ENCODE results near the gene TCEA2. TPM values are rescaled to one million over a fixed set of nuclear protein-coding genes. Genes with fewer than 3 reads are reported as not detected.
A peak's percentile ranks its signal among the peaks of the same experiment; 100 is the strongest.

Gene TCEA2
- total and polyA plus RNA-seq, 2 of the 13 experiments (the other 11 are each of a cell fraction or from before 2014, with no cell fraction given) = 28.1 to 33.7 TPM

DNA sequence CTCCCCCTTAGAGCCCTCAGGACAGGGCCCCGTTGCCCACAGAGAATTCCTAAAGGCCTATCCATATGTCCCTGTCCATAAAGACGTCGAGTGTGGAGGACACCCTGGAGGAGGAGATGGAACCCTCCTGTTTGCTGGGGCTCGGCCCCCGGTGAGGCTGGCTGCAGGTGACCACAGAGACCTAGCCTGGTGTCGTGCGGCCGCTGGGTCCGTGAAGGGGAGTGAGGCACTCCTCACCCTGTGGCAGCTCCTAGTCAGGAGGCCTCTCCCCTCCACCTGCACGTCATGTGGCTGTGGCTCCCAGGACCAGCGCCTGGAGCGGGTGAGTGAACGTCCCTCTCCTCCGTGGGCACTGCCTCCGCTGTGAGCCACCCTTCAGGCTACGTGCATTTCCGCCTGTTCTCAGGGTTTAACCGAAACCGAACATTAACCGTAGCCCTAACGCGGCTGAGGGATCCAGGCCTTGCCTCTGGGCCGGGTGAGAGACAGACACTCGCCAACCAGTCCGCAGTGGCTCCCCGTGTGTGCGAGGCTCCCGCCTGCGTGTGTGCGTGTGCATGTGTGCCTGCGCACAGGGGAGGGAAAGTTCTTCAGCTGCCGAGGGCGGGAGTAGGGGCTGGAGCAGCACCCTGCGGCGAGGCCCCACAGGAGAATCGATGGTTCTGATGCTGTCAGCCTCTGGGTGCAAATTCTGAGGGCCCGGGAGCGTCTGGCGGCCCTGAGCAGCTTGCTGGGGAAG, 5.9 kb upstream of the TCEA2 start (continued):
- TF ChIP-seq, protein P1, sequence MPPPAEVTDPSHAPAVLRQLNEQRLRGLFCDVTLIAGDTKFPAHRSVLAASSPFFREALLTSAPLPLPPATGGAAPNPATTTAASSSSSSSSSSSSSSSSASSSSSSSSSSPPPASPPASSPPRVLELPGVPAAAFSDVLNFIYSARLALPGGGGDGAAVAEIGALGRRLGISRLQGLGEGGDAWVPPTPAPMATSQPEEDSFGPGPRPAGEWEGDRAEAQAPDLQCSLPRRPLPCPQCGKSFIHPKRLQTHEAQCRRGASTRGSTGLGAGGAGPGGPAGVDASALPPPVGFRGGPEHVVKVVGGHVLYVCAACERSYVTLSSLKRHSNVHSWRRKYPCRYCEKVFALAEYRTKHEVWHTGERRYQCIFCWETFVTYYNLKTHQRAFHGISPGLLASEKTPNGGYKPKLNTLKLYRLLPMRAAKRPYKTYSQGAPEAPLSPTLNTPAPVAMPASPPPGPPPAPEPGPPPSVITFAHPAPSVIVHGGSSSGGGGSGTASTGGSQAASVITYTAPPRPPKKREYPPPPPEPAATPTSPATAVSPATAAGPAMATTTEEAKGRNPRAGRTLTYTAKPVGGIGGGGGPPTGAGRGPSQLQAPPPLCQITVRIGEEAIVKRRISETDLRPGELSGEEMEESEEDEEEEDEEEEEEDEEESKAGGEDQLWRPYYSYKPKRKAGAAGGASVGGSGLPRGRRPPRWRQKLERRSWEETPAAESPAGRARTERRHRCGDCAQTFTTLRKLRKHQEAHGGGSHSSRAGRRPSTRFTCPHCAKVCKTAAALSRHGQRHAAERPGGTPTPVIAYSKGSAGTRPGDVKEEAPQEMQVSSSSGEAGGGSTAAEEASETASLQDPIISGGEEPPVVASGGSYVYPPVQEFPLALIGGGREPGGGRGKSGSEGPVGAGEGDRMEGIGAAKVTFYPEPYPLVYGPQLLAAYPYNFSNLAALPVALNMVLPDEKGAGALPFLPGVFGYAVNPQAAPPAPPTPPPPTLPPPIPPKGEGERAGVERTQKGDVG (CRISPR knock-in tag; IDR thresholded peaks at IDR 0.05; ENCODE audit: borderline replicate concordance) = peak; percentile 100
- no peak for TF ChIP-seq HNRNPK (IDR thresholded peaks at IDR 0.05; ENCODE audit: low read depth, low read length, poor library complexity, severe bottlenecking)
- TF ChIP-seq CENPT (CRISPR knock-in tag; IDR thresholded peaks at IDR 0.05; ENCODE audit: low read depth) = no peak; the same call in 1 of the 2 replicates
- TF ChIP-seq POLR2AphosphoS5 (IDR thresholded peaks at IDR 0.05; ENCODE audit: low read depth, low read length) = no peak
- TF ChIP-seq, protein P2, sequence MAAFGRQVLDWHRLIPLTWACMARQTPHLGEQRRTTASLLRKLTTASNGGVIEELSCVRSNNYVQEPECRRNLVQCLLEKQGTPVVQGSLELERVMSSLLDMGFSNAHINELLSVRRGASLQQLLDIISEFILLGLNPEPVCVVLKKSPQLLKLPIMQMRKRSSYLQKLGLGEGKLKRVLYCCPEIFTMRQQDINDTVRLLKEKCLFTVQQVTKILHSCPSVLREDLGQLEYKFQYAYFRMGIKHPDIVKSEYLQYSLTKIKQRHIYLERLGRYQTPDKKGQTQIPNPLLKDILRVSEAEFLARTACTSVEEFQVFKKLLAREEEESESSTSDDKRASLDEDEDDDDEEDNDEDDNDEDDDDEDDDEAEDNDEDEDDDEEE (CRISPR knock-in tag; IDR thresholded peaks at IDR 0.05) = 0 out of 2 replicates have a peak, but pooled peaks have one; percentile 74
- TF ChIP-seq ATRX (CRISPR knock-in tag; IDR thresholded peaks at IDR 0.05; ENCODE audit: borderline replicate concordance) = no peak
- TF ChIP-seq MBNL3 (CRISPR knock-in tag; conservative IDR thresholded peaks at IDR 0.05) = no peak
- TF ChIP-seq TP53 (CRISPR knock-in tag; conservative IDR thresholded peaks at IDR 0.05) = no peak
- TF ChIP-seq, protein P3, sequence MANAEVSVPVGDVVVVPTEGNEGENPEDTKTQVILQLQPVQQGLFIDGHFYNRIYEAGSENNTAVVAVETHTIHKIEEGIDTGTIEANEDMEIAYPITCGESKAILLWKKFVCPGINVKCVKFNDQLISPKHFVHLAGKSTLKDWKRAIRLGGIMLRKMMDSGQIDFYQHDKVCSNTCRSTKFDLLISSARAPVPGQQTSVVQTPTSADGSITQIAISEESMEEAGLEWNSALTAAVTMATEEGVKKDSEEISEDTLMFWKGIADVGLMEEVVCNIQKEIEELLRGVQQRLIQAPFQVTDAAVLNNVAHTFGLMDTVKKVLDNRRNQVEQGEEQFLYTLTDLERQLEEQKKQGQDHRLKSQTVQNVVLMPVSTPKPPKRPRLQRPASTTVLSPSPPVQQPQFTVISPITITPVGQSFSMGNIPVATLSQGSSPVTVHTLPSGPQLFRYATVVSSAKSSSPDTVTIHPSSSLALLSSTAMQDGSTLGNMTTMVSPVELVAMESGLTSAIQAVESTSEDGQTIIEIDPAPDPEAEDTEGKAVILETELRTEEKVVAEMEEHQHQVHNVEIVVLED (CRISPR knock-in tag; IDR thresholded peaks at IDR 0.05; ENCODE audit: borderline replicate concordance) = no peak; the same call in 1 of the 2 replicates
- TF ChIP-seq TOE1 (CRISPR knock-in tag; IDR thresholded peaks at IDR 0.05) = no peak
- TF ChIP-seq, protein P4, sequence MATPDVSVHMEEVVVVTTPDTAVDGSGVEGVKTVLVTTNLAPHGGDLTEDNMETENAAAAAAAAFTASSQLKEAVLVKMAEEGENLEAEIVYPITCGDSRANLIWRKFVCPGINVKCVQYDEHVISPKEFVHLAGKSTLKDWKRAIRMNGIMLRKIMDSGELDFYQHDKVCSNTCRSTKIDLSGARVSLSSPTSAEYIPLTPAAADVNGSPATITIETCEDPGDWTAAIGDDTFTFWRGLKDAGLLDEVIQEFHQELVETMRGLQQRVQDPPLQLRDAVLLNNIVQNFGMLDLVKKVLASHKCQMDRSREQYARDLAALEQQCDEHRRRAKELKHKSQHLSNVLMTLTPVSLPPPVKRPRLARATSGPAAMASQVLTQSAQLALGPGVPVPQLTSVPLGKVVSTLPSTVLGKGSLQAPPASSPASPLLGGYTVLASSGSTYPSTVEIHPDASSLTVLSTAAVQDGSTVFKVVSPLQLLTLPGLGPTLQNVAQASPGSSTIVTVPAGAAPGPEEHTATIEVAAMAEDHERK (CRISPR knock-in tag; IDR thresholded peaks at IDR 0.05; ENCODE audit: low read depth) = no peak
- TF ChIP-seq HOXA7 (CRISPR knock-in tag; IDR thresholded peaks at IDR 0.05) = no peak
- no peak; the same call in 1 of the 2 replicates for TF ChIP-seq ZNF660 (CRISPR knock-in tag; IDR thresholded peaks at IDR 0.05; ENCODE audit: borderline replicate concordance, low read depth)
- TF ChIP-seq, protein P5, sequence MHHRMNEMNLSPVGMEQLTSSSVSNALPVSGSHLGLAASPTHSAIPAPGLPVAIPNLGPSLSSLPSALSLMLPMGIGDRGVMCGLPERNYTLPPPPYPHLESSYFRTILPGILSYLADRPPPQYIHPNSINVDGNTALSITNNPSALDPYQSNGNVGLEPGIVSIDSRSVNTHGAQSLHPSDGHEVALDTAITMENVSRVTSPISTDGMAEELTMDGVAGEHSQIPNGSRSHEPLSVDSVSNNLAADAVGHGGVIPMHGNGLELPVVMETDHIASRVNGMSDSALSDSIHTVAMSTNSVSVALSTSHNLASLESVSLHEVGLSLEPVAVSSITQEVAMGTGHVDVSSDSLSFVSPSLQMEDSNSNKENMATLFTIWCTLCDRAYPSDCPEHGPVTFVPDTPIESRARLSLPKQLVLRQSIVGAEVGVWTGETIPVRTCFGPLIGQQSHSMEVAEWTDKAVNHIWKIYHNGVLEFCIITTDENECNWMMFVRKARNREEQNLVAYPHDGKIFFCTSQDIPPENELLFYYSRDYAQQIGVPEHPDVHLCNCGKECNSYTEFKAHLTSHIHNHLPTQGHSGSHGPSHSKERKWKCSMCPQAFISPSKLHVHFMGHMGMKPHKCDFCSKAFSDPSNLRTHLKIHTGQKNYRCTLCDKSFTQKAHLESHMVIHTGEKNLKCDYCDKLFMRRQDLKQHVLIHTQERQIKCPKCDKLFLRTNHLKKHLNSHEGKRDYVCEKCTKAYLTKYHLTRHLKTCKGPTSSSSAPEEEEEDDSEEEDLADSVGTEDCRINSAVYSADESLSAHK (CRISPR knock-in tag; IDR thresholded peaks at IDR 0.05; ENCODE audit: borderline replicate concordance) = no peak
- peak; percentile 75 for TF ChIP-seq ZNF543 (CRISPR knock-in tag; IDR thresholded peaks at IDR 0.05)
- TF ChIP-seq, protein P6, sequence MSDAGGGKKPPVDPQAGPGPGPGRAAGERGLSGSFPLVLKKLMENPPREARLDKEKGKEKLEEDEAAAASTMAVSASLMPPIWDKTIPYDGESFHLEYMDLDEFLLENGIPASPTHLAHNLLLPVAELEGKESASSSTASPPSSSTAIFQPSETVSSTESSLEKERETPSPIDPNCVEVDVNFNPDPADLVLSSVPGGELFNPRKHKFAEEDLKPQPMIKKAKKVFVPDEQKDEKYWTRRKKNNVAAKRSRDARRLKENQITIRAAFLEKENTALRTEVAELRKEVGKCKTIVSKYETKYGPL (CRISPR knock-in tag; IDR thresholded peaks at IDR 0.05) = no peak
- peak; percentile 84 for TF ChIP-seq ZNF329 (CRISPR knock-in tag; IDR thresholded peaks at IDR 0.05; ENCODE audit: low read depth)
